Keratinocyte (primary cell): ENCODE data around the gene PCIF1. TPM values are rescaled to one million over a fixed set of nuclear protein-coding genes. Genes with fewer than 3 reads are reported as not detected.

Experiments
- DNase-seq: peaks from one replicate; pipeline ENCODE4 v3.0.0-alpha.2; 2011; ENCODE audit warnings: low read depth, missing footprints, low spot score
- FAIRE-seq: peaks from 2 replicates; lab custom pipeline; 2011; peaks lifted over from hg19 to GRCh38; lab: Jason Lieb, UNC
- H2AFZ ChIP-seq: 2 replicates; pipeline ENCODE4 v1.6.0; 2012; ENCODE audit warnings: low read length, control low read depth, inconsistent platforms; ENCODE audit not compliant: control insufficient read depth
- H3K27ac ChIP-seq: 2 replicates; pipeline ENCODE4 v1.5.1; 2011; ENCODE audit warnings: low read length; ENCODE audit not compliant: control insufficient read depth, insufficient read depth
- H3K27me3 ChIP-seq: 3 replicates; pipeline ENCODE4 v1.6.0; 2011; ENCODE audit warnings: low read length; ENCODE audit not compliant: control insufficient read depth, insufficient read depth; ENCODE audit errors: extremely low read depth
- H3K36me3 ChIP-seq, 2 experiments: 2 replicates in 1 of 2; 3 replicates in 1 of 2; pipeline ENCODE4 v1.5.1; 2011; ENCODE audit warnings: low read length in 2 of 2, mild to moderate bottlenecking in 1 of 2; ENCODE audit not compliant: control insufficient read depth in 2 of 2, insufficient read depth in 2 of 2; ENCODE audit errors: extremely low read depth in 1 of 2
- H3K4me1 ChIP-seq: 3 replicates; pipeline ENCODE4 v1.5.1; 2011; ENCODE audit warnings: low read length; ENCODE audit not compliant: control insufficient read depth, insufficient read depth; ENCODE audit errors: extremely low read depth
- H3K4me2 ChIP-seq: 3 replicates; pipeline ENCODE4 v1.6.0; 2011; ENCODE audit warnings: low read depth, low read length; ENCODE audit not compliant: control insufficient read depth, insufficient read depth; ENCODE audit errors: extremely low read depth
- H3K4me3 ChIP-seq, 3 experiments: fragments of 200-600 bp in 1 of 3; sonication (generic) in 1 of 3; 2 replicates in 2 of 3; 3 replicates in 1 of 3; pipeline ENCODE4 v1.5.1; 2011 to 2016; ENCODE audit warnings: low read length in 3 of 3, mild to moderate bottlenecking in 3 of 3, control low read depth in 2 of 3, inconsistent platforms in 1 of 3, low read depth in 1 of 3, mixed read lengths in 1 of 3, mixed run types in 1 of 3, moderate library complexity in 1 of 3; ENCODE audit not compliant: control insufficient read depth in 2 of 3, insufficient read depth in 2 of 3; ENCODE audit errors: extremely low read depth in 1 of 3
- H3K79me2 ChIP-seq: 2 replicates; pipeline ENCODE4 v1.6.0; 2012; ENCODE audit warnings: low read length; ENCODE audit not compliant: control insufficient read depth, insufficient read depth
- H3K9ac ChIP-seq: 3 replicates; pipeline ENCODE4 v1.6.0; 2011; ENCODE audit warnings: low read length; ENCODE audit not compliant: control insufficient read depth, insufficient read depth; ENCODE audit errors: extremely low read depth
- H3K9me1 ChIP-seq: 3 replicates; pipeline ENCODE4 v1.6.0; 2011; ENCODE audit warnings: low read length; ENCODE audit not compliant: control insufficient read depth, insufficient read depth; ENCODE audit errors: extremely low read depth
- H3K9me3 ChIP-seq: 2 replicates; pipeline ENCODE4 v1.5.1; 2012; ENCODE audit warnings: low read depth, low read length; ENCODE audit not compliant: control insufficient read depth
- H4K20me1 ChIP-seq: 3 replicates; pipeline ENCODE4 v1.6.0; 2011; ENCODE audit warnings: low read length; ENCODE audit not compliant: control insufficient read depth, insufficient read depth; ENCODE audit errors: extremely low read depth
- CTCF ChIP-seq, 3 experiments: IDR thresholded peaks in 1 of 3; conservative IDR thresholded peaks in 1 of 3; optimal IDR thresholded peaks in 1 of 3; 2 replicates in 2 of 3; 3 replicates in 1 of 3; pipeline versions ENCODE3 to v1.5.1; 2011; ENCODE audit warnings: low read length in 3 of 3, mild to moderate bottlenecking in 3 of 3, moderate library complexity in 2 of 3, control low read depth in 1 of 3, inconsistent platforms in 1 of 3; ENCODE audit not compliant: insufficient read depth in 2 of 3; ENCODE audit errors: extremely low read depth in 1 of 3
- EZH2 ChIP-seq: IDR thresholded peaks from one replicate; pipeline ENCODE4 v1.6.1; 2012; ENCODE audit warnings: inconsistent platforms, mild to moderate bottlenecking, low read length, moderate library complexity
- dilution Hi-C: fragments of 300-500 bp; cut with MboI; formaldehyde crosslinking; loops from one replicate; pipeline ENCODE4 v1.7.0; 2020; ENCODE audit warnings: low sequenced_read_pairs; ENCODE audit not compliant: extremely low pct_ligation_motif_present
- polyA plus RNA-seq, 5 experiments: library from polyadenylated mRNA; depleted of rRNA in 3 of 5; stranded (reverse) in 3 of 5; stranded (forward) in 1 of 5; unstranded in 1 of 5; fragments of >200 nt; gene quantifications; 1 replicate in 1 of 5; 2 replicates in 3 of 5; 3 replicates in 1 of 5; pipeline versions ENCODE4 v1.2.1 to v1.2.3, GENCODE V29; 2011 to 2012; ENCODE audit warnings: missing spikeins in 2 of 5, low read depth in 1 of 5, low replicate concordance in 1 of 5

The PCIF1 gene
- polyA plus RNA-seq, 1 donor (not counting 4 experiments of a cell fraction or from before 2014, with no cell fraction given), result 7.0 TPM

- Histone ChIP-seq H3K4me1 (peaks cover 12% of the 10 kb centered on the region), H3K9me3 (no peaks in the 10 kb centered on the region), H3K36me3 (peaks cover 27 to 41% of the 10 kb centered on the region in 2 experiments), H3K4me3 (no peak overlapping the region), H3K79me2 (peaks cover 26% of the 10 kb centered on the region), H4K20me1 (no peaks in the 10 kb centered on the region), H3K27me3 (no peaks in the 10 kb centered on the region), H3K27ac (no peak overlapping the region), H3K4me2 (no peak overlapping the region), H2AFZ (no peak overlapping the region), H3K9ac (no peak overlapping the region), H3K9me1 (no peaks in the 10 kb centered on the region)
- no peak for TF ChIP-seq EZH2
- no peak for TF ChIP-seq CTCF (optimal IDR thresholded peaks at IDR 0.05 in 1 of 3, IDR thresholded peaks at IDR 0.05 in 1 of 3, conservative IDR thresholded peaks at IDR 0.05 in 1 of 3; ENCODE audit: extremely low read depth in 1 of 3, insufficient read depth in 2 of 3, low read length in 3 of 3)
- dilution Hi-C loops, result no loop called here
- FAIRE-seq (no peak), DNase-seq (no peak)
These were observed 4.4 kb downstream of the PCIF1 start for GRCh38 chr20:45938727-45939438.

- Histone ChIP-seq H4K20me1 (no peaks in the 10 kb centered on the region), H3K9me3 (no peaks in the 10 kb centered on the region), H3K27me3 (no peaks in the 10 kb centered on the region), H3K4me2 (no peak overlapping the region), H2AFZ (no peak overlapping the region), H3K9me1 (no peaks in the 10 kb centered on the region), H3K4me1 (peaks cover 22% of the 10 kb centered on the region), H3K79me2 (peaks cover 21% of the 10 kb centered on the region), H3K27ac (no peak overlapping the region), H3K9ac (no peak overlapping the region), H3K36me3 (peaks cover 30 to 45% of the 10 kb centered on the region in 2 experiments), H3K4me3 (no peak overlapping the region)
- TF ChIP-seq CTCF (optimal IDR thresholded peaks at IDR 0.05 in 1 of 3, IDR thresholded peaks at IDR 0.05 in 1 of 3, conservative IDR thresholded peaks at IDR 0.05 in 1 of 3; ENCODE audit: extremely low read depth in 1 of 3, insufficient read depth in 2 of 3, low read length in 3 of 3), result no peak
- no peak for TF ChIP-seq EZH2
- no peak for DNase-seq
- FAIRE-seq, result no peak
- dilution Hi-C loops, result no loop called here
These were observed 5.6 kb downstream of the PCIF1 start for GRCh38 chr20:45940053-45940452.
